Activated B cell treated with CpG ODN at 0.5 μM for 24 hours (primary cell): ENCODE results near the gene NDUFV2. TPM values are rescaled to one million over a fixed set of nuclear protein-coding genes. Genes with fewer than 3 reads are reported as not detected.
A peak's percentile ranks its signal among the peaks of the same experiment; 100 is the strongest.

Experiments
- ATAC-seq: fragments of 200-7000 bp; cut with Tn5 transposase; one replicate; pipeline ENCODE4 v1.10.0; 2021; ENCODE audit warnings: low read depth, mild to moderate bottlenecking, moderate library complexity
- CTCF ChIA-PET: fragments of 350-600 bp; sonication (Branson Sonifier 250); formaldehyde crosslinking; loops from one replicate; lab custom pipeline; 2021; ENCODE audit warnings: antibody characterized with exemption; lab: Charles Lee
- POLR2A ChIA-PET: fragments of 350-600 bp; sonication (Branson Sonifier 250); formaldehyde crosslinking; loops from one replicate; lab custom pipeline; 2021; ENCODE audit warnings: antibody characterized with exemption; lab: Charles Lee
- DNase-seq: peaks from one replicate; pipeline ENCODE4 v3.0.0; 2022
- H3K27ac Mint-ChIP-seq: one replicate; pipeline ENCODE4 v1.8.0; 2020; ENCODE audit warnings: mixed read lengths
- H3K27me3 Mint-ChIP-seq: one replicate; pipeline ENCODE4 v1.8.0; 2021; ENCODE audit warnings: mixed read lengths
- H3K36me3 Mint-ChIP-seq: one replicate; pipeline ENCODE4 v1.8.0; 2021; ENCODE audit warnings: low read depth, mixed read lengths
- H3K4me1 Mint-ChIP-seq: one replicate; pipeline ENCODE4 v1.8.0; 2021; ENCODE audit warnings: mixed read lengths
- H3K4me3 Mint-ChIP-seq: one replicate; pipeline ENCODE4 v1.8.0; 2020; ENCODE audit warnings: mild to moderate bottlenecking, mixed read lengths
- H3K9me3 Mint-ChIP-seq: one replicate; pipeline ENCODE4 v1.8.0; 2020; ENCODE audit warnings: mixed read lengths
- intact Hi-C: fragments of 100-400 bp; cut with micrococcal nuclease; formaldehyde crosslinking; loops from one replicate; pipeline ENCODE4 v1.15.1; 2024
- total RNA-seq: library from RNA; stranded (reverse); gene quantifications from 2 replicates; pipeline ENCODE4 v1.2.3, GENCODE V29; 2022
- TF ChIP-seq, protein P1 (sequence below): fragments of 200-600 bp; IDR thresholded peaks from one replicate; pipeline ENCODE4 v1.8.0; 2022; ENCODE audit warnings: antibody characterized with exemption, mild to moderate bottlenecking

NDUFV2 gene
- total RNA-seq, 1 donor from 2014 or later = 168 TPM

DNA sequence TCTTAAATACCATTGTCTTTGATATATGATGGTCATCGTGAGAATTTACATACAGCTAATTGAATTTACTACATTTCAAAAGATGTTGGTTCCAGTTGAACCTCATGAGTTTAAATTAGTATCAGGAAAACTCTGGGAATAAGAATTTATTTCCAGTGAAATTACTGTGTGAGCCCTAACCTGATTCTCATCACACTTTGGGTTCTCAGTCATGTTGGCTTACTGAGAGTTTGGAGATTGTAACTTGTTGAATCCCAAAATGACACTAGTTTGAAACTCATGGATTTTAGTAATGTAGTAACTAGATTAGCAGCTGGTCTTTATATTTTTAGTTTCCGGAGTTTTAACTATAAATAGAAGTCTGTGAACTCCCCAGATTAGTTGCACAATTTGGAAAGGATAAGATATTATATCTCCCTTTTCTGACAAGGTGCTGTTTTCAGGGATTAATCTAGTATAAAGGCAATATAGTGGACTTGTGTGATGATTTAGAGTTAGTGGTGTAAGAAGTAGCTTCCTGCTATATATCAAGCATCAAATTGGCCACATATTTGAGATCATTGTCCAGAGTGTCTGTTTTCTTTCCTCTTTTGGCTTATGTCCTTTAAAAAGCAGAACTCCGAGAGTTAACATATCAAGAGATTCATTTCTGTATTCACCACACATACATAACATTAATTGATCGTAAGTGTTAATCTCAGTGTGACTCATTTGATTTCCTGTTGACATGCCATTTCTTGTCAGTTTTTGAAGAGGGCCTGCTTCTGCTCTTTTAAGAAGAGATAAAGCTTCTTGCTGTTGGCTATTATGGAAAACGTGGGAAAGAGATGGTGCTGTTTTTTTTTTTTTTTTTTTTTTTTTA is 15.7 kb downstream of the NDUFV2 start:
- H3K27me3 Mint-ChIP-seq = no peaks in the 10 kb centered on the region
- intact Hi-C loops = loop anchor here (1.0 kb wide), 4 partner anchors 10 to 45 kb away; partner anchors contain the start of genes ANKRD12 and NDUFV2
- H3K4me3 Mint-ChIP-seq = peak overlapping the region; percentile 86
- H3K4me1 Mint-ChIP-seq = peaks cover 84% of the 10 kb centered on the region
- ChIA-PET CTCF (interaction anchor here (0.8 to 3.4 kb wide), 4 partner anchors 15 to 44 kb away, joined by 3 to 13 read pairs (median 5); partner anchors contain the start of gene ANKRD12), POLR2A (interaction anchor here (0.5 to 9.2 kb wide), 20 partner anchors 9 to 216 kb away, joined by 3 to 257 read pairs (median 5); partner anchors contain the start of genes ANKRD12, NDUFV2 and TWSG1)
- ATAC-seq = peak; percentile 35
- H3K36me3 Mint-ChIP-seq = peaks cover 36% of the 10 kb centered on the region
- no peaks in the 10 kb centered on the region for H3K9me3 Mint-ChIP-seq
- peak overlapping the region; percentile 99 for H3K27ac Mint-ChIP-seq
- TF ChIP-seq, protein P1, sequence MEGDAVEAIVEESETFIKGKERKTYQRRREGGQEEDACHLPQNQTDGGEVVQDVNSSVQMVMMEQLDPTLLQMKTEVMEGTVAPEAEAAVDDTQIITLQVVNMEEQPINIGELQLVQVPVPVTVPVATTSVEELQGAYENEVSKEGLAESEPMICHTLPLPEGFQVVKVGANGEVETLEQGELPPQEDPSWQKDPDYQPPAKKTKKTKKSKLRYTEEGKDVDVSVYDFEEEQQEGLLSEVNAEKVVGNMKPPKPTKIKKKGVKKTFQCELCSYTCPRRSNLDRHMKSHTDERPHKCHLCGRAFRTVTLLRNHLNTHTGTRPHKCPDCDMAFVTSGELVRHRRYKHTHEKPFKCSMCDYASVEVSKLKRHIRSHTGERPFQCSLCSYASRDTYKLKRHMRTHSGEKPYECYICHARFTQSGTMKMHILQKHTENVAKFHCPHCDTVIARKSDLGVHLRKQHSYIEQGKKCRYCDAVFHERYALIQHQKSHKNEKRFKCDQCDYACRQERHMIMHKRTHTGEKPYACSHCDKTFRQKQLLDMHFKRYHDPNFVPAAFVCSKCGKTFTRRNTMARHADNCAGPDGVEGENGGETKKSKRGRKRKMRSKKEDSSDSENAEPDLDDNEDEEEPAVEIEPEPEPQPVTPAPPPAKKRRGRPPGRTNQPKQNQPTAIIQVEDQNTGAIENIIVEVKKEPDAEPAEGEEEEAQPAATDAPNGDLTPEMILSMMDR = no peak
- DNase-seq = no peak

DNA sequence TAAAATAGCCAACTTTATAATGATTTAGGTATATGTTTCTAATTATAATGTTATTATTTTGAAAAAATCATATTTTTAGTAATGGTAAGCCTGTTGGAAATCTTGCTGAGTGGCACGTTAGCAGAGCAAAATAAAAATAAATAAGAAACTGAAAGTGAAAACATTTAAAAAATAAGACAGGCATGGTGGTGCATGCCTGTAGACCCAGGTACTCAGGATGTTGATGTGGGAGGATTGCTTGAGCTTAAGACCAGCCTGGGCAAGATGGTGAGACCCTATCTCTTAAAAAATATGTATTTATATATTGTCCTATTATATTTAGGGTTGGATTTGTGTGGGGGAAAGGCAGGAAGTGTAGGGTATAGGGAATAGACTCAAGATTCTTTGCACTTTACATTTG is 18.3 kb downstream of the NDUFV2 start:
- DNase-seq (no peak), ATAC-seq (no peak)
- no peaks in the 10 kb centered on the region for H3K9me3 Mint-ChIP-seq
- H3K36me3 Mint-ChIP-seq = peaks cover 51% of the 10 kb centered on the region
- ChIA-PET POLR2A (interaction anchor here (0.7 to 5.0 kb wide), 4 partner anchors 9 to 18 kb away, joined by 3 to 41 read pairs (median 5); partner anchors contain the start of gene ANKRD12), CTCF (interaction anchor here (1.4 kb wide), 1 partner anchor 47 kb away, joined by 4 read pairs; no protein-coding TSS in a partner anchor)
- no peaks in the 10 kb centered on the region for H3K27me3 Mint-ChIP-seq
- intact Hi-C loops = no loop called here
- peaks cover 63% of the 10 kb centered on the region for H3K4me1 Mint-ChIP-seq
- H3K4me3 Mint-ChIP-seq = peak overlapping the region; percentile 46
- H3K27ac Mint-ChIP-seq = peak overlapping the region; percentile 76
- TF ChIP-seq, protein P1 = no peak

DNA sequence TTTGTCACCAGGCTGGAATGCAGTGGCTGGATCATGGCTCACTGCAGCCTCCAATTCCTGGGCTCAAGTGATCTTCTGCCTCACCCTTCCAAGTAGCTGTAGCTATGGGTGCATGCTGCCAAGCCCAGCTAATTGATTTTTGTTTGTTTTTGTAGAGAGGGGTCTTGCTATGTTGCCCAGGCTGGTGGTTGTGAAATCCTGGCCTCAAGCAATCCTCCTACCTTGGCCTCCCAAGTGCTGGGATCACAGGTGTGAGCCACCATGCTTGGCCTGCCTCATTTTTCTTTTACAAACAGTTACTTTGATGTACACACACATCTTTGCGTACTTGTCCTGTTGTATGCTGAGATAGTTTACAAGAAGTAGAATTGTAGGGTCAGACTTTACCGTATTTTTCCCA is 21.0 kb downstream of the NDUFV2 start:
- intact Hi-C loops = no loop called here
- ATAC-seq (no peak), DNase-seq (no peak)
- ChIA-PET POLR2A (interaction anchor here (5.0 kb wide), 1 partner anchor 13 kb away, joined by 41 read pairs; the partner anchor contains the start of gene ANKRD12), CTCF (no interaction called here)
- Mint-ChIP-seq H3K4me3 (no peak overlapping the region), H3K36me3 (peaks cover 67% of the 10 kb centered on the region), H3K9me3 (no peaks in the 10 kb centered on the region), H3K4me1 (peaks cover 36% of the 10 kb centered on the region), H3K27me3 (no peaks in the 10 kb centered on the region), H3K27ac (no peak overlapping the region)
- TF ChIP-seq, protein P1 = no peak

DNA sequence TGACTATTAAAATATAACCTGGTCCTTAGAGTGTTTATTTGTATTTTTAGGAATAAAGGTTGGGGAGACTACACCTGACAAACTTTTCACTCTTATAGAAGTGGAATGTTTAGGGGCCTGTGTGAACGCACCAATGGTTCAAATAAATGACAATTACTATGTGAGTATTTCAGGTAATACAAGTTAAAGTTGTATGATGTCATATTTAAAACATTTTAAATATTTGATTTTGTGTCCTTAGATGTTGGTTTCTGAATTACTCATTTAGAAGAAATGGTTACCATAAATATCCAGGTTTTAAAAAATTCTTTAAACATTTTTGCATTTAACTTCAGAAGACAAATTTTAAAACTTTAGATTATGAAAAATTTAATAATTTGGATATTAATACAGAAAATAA is 22.3 kb downstream of the NDUFV2 start:
- POLR2A ChIA-PET = interaction anchor here (0.5 to 4.0 kb wide), 5 partner anchors 8 to 509 kb away, joined by 3 to 23 read pairs (median 5); partner anchors contain the start of genes ANKRD12 and NDUFV2
- intact Hi-C loops = no loop called here
- TF ChIP-seq, protein P1 = no peak
- CTCF ChIA-PET = no interaction called here
- Mint-ChIP-seq H3K27ac (no peak overlapping the region), H3K9me3 (no peaks in the 10 kb centered on the region), H3K27me3 (no peaks in the 10 kb centered on the region), H3K4me1 (peaks cover 23% of the 10 kb centered on the region), H3K36me3 (peaks cover 70% of the 10 kb centered on the region), H3K4me3 (no peak overlapping the region)
- ATAC-seq = no peak
- DNase-seq = no peak

DNA sequence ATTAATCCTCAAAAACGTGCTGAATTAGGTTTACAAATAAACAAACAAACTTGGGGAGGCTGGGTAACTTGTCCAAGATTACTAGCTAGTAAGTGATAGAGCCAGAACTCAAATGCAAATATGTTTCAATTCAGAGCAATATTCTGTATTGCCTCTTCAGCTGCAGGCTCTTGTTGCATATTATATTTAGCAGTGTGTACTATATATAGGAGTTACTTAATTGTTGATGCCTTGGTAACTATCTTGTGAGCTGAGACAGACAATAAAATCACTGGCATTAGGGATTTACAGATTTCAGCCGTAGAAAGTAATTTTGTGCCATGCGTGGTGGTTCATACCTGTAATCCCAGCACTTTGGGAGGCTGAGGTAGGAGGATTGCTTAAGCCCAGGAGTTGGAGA is 23.8 kb downstream of the NDUFV2 start:
- intact Hi-C loops = no loop called here
- H3K4me1 Mint-ChIP-seq = peaks cover 10% of the 10 kb centered on the region
- no peaks in the 10 kb centered on the region for H3K9me3 Mint-ChIP-seq
- DNase-seq (no peak), ATAC-seq (no peak)
- peaks cover 79% of the 10 kb centered on the region for H3K36me3 Mint-ChIP-seq
- H3K4me3 Mint-ChIP-seq = no peak overlapping the region
- TF ChIP-seq, protein P1 = no peak
- ChIA-PET CTCF (no interaction called here), POLR2A (interaction anchor here (1.1 to 4.0 kb wide), 5 partner anchors 8 to 23 kb away, joined by 3 to 23 read pairs (median 4); partner anchors contain the start of gene ANKRD12)
- no peaks in the 10 kb centered on the region for H3K27me3 Mint-ChIP-seq
- no peak overlapping the region for H3K27ac Mint-ChIP-seq
